Hindlimb muscle (tissue), 1 donor: Measurements from ENCODE around the gene GLUD1. TPM values are rescaled to one million over a fixed set of nuclear protein-coding genes. Genes with fewer than 3 reads are reported as not detected.
A peak's percentile ranks its signal among the peaks of the same experiment; 100 is the strongest.
"Not testable (repeated sequence)": the region's sequence is repeated elsewhere in the genome, so short reads cannot be mapped to it uniquely, and the experiment has no call there.

ENCODE experiments used
- DNase-seq: peaks from one replicate; pipeline ENCODE4 v3.0.0-alpha.2; 2013
- polyA plus RNA-seq: library from polyadenylated mRNA; unstranded; fragments of 120-200 nt; gene quantifications from one replicate; pipeline ENCODE4 v1.2.1, GENCODE V29; 2013; ENCODE audit not compliant: insufficient read length

The GLUD1 gene
- polyA plus RNA-seq, 1 donor: 54.5 TPM

DNA sequence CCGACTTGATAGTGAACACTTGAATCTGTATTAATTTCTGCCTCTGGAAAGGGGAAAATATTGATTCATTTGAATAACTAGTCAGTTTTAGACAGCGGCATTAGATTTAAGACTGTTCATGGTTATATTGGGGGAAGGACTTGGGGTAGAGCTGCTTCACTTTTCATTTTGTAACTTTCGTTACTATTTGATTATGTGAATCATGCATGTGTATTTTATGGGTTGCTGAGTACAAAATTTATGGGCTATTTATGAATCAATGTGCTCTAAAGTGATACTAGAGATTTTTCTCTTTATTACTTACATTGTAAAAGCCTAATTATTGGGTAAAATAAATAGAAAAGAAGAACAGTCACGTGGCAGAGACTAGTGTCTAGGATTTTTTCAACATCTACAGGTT lies 4.9 kb downstream of the GLUD1 start:
- DNase-seq: no peak

DNA sequence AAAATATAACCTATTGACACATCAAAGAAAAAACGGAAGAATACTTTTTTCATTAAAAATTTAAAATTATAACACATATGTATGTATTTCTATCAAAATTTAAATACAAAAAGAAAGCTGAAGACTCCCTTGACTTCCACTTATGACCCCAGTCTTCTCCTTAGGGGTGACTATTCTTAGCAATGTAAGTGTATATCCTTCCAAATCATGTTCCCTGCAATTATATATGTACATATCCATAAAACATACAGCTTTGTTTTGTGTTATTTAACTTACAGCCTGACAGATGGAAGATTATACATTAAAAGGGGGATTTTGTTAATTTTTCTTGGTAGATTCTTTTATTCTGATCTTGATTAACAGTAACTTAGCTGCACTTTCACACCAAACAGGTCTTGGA lies 9.1 kb downstream of the GLUD1 start:
- DNase-seq: no peak

DNA sequence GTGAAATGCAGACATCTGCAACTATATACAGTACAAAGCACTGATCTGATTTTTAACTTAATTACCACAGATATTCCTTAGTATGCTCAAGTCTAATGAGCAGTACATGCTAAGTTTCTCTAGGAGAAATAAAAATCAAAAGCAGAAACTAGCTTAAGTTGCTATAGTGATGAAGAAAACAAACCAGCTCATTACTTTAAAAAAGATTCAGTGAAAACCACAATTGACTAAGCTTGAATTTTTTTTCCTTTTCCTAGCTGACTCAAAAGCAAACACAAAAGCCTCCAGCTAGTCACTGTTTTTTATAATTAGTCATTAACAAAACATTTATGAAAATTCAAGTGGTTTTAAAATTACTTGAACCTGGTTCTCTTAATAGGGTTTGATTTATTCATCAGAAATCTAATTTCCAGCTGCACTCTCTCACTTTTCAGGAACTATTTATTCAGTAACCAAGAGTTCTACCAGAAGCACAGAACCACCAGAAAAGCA lies 10.3 kb downstream of the GLUD1 start:
- not testable (repeated sequence) for DNase-seq

DNA sequence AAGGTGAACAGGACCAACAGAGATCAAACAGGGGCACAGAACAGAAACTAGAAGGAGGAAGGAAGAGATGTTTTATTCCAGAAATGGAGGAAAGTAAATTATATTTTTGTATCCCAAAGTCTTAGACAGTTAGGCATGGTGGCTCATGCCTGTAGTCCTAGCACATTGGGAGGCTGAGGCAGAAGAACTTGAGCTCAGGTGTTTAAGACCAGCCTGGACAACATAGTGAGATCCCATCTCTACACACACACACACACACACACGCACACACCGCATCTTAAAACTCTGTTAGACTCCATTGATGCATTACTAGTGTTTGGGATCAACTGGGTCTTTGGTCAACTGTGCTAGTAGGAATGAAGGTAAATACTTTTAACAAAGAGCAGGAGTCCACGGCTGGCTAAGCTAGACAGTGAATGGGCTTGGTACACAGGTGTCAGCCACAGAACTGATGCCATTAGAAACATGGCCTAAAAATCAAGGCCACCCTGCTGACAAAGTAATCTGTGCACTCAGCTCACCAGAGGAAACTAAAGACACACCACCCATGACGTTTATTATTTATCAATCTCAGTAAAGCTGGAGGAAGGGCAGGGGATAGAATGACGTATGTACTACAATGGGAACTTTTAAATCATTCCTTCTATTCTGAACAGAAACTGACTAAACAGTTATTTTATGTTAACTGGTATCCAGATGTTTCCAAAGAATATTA lies 10.9 kb downstream of the GLUD1 start:
- peak; percentile 45 for DNase-seq

DNA sequence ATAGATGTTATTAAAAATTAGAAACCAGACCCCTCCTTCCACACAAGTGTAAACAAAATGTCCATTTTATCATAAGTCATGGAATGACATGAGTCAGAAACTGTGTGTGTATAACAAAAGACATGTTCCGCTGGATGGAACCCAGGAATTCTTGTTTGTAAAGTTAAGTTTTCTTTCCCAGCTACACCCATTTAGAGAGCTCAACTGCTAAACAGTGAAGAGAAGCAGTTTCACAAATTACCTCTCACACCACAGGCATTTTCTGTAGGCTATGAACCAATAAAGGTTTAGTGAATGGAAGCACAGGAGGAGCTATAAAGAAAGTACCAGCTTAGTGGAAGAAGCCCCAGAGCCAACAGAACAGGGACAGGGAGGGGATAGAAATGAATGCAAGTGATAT lies 12.4 kb downstream of the GLUD1 start:
- DNase-seq: not testable (repeated sequence)

DNA sequence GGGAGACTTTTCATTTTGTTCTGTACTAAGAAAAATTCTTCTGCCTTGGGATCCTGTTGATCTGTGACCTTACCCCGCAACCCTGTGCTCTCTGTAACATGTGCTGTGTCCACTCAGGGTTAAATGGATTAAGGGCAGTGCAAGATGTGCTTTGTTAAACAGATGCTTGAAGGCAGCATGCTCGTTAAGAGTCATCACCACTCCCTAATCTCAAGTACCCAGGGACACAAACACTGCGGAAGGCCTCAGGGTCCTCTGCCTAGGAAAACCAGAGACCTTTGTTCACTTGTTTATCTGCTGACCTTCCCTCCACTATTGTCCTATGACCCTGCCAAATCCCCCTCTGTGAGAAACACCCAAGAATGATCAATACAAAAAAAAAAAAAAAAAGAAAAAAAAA lies 13.1 kb downstream of the GLUD1 start:
- DNase-seq: not testable (repeated sequence)

DNA sequence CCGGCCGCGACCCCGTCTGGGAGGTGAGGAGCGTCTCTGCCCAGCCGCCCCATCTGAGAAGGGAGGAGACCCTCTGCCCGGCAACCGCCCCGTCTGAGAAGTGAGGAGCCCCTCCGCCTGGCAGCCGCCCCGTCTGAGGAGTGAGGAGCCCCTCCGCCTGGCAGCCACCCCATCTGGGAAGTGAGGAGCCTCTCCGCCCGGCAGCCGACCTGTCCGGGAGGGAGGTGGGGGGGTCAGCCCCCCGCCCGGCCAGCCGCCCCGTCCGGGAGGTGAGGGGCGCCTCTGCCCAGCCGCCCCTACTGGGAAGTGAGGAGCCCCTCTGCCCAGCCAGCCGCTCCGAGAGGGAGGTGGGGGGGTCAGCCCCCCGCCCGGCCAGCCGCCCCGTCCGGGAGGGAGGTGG lies 14.0 kb downstream of the GLUD1 start:
- not testable (repeated sequence) for DNase-seq

DNA sequence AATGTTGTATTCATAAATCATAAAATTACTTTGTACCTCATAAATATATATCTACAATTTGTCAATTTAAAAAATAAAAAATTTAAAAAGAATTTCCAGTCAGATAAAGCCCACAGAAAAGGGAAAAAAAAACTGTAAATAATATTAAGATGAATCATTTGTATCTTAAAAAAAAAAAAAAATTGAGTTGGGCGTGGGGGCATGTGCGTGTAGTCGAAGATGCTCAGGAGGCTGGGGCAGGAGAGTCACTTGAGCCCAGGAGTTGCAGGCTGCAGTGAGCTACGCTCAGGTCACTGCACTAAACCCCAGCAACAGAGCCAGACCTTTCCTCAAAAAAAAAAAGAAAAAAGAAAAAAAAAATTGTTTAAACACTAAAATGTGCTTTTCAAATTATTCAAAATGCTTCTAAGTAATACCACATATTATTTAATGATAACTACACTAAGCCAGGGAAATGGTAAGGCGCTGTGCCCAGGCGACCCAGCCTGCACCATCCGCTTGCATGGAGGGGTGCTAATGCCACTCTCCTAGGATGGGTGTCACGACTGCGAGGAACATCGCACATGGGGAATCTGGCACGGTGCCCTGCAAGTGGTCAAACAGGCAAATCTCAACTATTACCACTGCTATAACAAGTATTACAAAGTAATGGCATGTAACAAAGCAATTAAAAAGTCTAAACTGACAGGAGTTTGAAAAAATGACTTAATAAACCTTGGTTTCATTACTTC lies 15.4 kb downstream of the GLUD1 start:
- DNase-seq: no peak

DNA sequence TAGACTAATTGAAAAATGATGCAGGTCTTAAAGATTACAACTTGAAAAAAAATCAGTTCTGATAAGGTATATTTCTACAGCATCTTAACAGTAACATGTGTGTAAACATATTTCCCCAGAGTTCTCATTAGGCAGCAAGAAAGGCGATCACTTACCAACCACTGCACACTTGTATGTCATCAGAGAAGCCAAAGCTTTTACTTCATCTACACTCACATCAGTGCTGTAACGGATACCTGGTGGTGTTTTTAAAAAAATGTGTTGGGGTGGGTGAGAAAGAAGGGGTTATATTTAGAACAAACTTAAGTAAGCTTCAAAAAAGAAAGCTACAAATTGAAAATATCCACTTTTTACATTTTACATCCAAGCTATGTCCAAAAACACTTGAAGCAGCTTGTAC lies 18.2 kb downstream of the GLUD1 start:
- not testable (repeated sequence) for DNase-seq

DNA sequence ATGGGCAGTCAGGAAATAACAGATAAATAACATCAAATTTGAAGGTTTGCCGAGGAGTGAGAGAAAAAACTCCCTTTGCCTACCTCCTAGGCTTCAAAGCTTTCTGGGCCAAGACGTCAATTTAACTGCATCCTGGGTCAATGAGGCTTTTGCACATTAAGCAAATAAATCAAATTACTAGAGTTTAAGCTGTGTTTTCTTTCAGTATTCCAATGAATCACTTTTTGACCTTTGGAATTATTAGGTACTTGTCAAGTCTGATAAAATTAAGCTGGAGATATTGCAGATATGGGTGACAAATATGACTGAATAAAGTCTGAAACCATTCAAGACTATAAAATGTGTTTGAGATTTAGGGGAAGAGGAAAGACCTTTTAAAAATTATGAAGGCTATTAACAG lies 22.2 kb downstream of the GLUD1 start:
- DNase-seq: no peak

DNA sequence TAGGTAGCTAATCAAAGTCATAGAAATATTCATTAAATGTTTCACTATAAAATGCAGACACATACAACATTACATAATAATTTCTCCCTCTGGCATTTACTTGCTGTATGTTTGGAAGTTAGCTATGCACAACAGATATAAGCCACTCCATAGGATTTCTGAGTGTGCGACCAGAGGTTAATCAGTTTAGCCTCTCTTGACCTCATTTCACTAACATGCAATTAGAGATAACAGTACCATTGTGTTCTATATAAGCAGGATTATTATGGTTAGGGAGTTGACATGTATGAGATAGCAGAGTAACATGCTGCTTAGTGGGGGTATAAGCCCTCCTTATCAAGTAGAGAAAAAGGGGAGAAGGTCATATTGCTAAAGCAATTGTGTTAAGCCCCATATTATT lies 26.4 kb downstream of the GLUD1 start:
- no peak for DNase-seq

DNA sequence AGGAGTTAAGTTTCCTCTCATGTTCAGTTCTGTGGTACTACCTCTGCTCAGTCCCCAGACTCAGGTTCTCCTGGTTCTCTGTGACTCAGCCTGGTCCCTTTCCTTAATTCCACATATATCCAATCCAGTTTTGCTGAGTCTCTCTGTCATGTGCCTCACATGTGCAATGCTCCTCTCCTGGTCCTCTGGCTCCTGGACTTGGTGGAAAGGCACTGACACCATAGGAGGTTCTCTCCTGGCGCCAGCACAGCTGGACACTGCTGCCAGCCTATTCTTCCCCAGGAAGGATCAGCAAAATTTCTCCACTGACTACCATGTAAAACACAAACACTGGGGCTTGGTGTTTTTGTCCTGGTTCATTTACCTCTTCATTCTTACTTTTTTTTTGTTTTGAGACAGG lies 27.8 kb downstream of the GLUD1 start:
- no peak for DNase-seq

DNA sequence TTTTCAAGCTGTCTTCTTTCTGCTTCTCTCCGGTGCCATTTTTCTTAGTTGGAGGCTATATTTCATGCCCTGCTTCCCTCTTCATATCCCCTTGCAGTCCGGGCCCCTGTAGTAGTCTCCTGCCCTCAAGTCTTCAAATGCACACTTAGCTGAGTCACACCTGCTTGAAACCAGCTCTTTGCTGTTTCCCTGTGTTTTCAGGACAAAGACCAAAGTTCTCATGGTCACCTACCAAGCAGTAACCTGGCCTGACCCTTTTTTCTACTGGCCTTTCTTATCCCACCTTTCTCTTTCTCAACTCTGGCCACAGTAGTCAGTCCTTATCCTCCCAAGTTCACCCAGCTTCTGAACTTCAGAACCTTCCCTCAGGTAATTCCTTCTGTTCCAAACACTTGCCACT lies 28.5 kb downstream of the GLUD1 start:
- DNase-seq: no peak

DNA sequence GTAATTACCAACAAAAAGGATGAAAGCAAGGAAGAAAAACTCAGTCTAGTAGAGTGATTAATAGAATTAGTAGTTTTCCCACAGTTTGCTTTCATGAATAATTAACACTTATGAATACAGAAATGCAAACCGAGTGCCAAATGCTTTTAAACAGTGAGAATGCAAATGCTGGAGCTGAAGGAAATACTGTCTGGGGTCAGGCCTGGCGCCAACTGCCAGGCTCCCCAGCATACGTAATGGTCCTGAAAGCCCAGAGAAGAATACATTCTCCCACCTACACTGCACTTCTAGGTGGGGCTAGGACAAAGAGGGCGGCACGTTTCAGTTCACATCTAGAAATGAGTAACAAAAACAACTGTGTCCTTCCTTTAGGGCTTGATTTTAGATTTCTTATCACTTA lies 30.0 kb downstream of the GLUD1 start:
- DNase-seq: no peak

DNA sequence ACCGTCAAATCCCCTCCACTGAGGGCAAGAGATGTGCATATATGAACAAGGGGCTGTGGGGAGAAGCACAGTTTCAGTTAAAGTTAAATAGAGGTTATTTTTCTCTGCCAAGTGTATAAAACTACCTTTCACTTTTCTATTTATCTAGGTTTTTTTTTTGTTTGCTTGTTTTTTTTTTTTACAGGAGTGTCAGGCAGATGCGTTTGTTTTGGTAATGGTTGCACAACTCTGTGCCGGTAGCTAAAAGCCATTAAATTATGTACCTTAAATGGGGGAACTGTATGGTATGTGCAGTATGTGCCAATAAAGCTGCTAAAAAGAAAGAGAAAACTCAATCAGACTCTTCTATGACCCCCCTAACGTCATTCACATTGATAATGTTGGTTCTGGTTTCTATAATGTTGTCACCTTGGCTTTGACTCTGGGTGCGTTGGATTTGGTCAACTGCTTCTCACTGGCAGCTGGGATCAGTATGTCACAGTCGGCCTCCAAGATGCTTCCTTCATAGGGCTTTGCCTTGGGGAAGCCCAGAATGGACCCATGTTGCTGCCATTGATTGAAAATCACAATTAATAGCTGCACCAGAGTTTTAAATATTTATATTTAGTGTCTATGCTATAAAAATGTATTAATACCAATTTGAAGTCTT lies 34.2 kb downstream of the GLUD1 start:
- DNase-seq: no peak

DNA sequence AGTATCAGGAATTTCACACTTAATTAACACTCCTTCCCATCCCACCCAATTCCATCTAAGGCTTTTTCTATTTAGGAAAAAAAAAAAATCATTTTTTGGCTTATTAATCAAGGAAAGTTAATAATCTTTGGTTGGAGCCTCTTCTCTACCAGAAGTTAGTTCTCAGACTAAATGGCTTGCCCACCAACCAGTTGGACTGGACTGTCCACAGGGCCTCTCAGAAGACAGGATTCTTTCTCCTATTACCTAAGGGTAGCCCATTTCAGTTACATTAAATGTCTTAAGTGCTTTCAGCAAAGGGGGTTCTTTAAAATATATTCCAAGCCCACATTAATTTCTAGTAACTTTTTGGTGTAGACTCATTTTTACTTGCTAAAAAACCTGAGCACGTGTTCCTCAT lies 35.2 kb downstream of the GLUD1 start:
- DNase-seq: no peak

DNA sequence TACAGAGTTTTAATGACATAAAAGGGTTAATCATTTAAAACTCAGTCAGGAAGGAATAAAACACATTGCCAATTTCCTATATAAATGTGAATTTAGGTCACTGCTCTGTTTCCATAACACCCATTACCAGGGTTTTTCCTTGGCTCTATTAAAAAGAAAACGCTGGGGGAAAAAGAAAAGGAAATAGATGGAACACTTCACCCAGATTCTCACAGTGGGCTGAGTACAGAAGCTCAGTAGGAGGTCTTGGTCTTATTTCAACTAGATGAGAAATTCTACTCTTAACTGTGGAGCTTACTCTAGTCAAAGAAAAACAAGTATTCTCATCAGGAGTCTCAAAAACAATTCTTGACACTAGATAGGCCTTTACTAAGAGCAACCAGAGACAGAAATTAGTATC lies 36.5 kb downstream of the GLUD1 start:
- DNase-seq: no peak

DNA sequence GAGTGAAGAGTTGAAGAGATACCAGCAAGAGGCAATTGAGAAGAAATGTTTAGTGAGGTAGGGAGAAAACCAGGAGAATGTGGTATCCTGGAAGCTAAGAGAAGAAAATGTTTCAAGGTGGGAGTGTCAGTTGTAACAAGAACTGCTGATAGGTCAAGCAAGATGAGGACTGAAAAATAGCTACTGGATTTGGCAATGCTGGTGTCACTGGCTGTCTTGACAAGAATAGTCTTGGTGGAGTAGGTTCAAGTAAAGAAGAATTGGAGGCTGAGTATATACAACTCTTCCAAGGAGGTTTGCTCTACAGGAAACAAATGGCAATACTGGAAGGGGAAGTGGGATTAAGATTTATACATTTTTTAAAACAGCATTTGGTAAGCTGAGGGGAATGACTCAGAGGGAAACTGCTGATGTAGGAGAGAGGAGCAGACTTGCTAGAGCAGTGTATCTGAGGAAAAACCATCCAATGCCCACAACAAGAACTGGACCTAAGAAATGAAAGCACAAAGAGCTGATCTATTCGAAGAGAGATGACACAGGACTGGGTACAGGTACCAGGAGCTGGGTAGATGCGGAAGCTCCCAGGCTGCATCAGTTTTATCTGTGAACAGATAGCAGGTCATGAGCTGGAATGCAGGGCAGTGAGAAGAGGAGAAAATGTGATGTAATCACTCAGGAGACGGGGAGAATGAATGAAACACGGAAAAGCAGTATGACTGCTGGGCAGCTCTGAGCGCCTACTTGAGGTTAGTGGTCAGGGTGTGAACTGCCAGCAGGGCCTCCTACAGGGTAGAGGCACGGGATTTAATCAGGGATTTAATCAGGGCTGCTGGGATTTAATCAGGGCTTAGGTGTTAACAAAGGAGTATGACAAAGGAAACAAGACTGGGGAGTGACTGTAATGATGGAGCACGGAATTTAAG lies 40.0 kb downstream of the GLUD1 start:
- peak; percentile 23 for DNase-seq

DNA sequence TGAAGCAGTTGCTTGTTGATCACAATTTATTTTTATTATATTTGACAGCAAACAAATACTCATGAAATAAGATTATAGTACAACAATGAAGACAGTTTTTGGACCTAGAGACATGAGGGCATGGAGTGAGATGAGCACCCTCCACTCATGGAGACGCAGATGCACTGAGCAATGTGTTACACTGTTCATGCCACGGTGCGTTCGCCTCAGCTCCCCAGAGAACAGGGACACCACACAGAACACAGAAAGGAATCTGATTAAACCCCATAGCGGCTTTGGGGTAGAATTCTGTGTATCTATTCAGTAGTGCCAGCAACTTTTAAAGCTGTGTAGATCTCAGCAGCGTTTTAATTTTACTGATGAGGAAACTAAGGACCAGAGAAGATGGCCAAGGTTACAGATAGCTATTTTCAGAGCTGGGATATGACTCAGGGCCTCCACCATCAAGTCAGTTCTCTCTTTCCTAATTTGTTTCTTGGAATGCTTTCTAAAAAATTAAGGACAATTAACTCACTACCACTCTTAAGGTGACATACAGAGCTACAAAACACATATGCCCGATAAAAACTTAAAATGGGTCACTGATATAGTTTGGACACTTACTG lies 41.0 kb downstream of the GLUD1 start:
- no peak for DNase-seq

DNA sequence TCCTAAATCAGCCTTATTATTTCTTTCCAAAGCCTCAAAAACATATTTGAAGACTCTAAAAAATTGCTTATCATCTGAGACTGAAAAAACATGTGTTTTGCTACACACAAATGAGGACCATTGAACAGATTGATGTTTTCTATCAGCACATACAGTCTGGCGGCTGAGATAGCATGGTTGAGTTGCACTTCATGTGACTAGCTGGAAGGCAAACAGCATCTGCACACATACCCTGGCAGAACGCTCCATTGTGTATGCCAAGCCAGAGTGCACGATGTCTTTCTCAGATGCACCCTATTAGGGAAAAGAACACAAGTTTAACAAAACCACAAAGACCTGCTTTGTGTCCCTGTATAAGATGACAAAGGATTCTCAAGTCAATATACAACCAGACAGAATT lies 41.5 kb downstream of the GLUD1 start:
- DNase-seq: peak; percentile 39

DNA sequence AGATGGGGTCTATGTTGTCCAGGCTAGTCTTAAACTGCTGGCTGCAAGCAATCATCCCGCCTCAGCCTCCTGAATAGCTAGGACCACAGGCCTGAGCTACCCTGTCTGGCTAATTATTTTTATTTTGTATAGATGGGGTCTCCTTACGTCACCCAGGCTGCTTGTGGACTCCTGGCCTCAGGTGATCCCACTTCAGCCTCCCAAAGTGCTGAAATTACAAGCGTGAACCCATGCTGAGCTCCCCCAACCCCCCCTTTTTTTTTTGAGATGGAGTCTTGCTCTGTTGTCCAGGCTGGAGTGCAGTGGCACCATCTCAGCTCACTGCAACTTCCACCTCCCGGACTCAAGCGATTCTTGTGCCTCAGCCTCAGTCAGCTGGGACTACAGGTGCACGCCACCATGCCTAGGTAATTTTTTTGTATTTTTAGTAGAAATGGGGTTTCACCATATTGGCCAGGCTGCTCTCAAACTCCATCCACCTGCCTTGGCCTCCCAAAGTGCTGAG lies 49.2 kb downstream of the GLUD1 start:
- no peak for DNase-seq

DNA sequence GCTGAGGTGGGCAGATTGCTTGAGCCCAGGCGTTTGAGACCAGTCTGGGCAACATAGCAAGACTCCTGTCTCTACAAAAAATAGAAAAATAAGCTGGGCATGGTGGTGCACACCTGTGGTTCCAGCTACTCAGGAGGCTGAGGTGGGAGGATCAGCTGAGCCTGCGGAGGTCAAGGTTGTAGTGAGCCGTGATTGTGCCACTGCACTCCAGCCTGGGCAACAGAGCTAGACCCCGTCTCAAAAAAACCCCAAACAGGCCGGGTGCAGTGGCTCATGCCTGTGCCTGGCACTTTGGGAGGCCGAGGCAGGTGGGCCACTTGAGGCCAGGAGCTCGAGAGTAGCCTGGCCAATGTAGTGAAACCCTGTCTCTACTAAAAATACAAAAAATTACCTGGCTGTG lies 51.1 kb downstream of the GLUD1 start:
- not testable (repeated sequence) for DNase-seq
